PC-9 (cell line): ENCODE data around the gene KRTAP10-10.

ENCODE experiments used
- CTCF ChIP-seq: fragments of 200-600 bp; sonication (generic); conservative IDR thresholded peaks from 2 replicates; pipeline ENCODE4 v1.6.1; 2017; ENCODE audit warnings: mixed run types, antibody characterized with exemption, mild to moderate bottlenecking, moderate library complexity
- EZH2 ChIP-seq: fragments of 200-600 bp; sonication (generic); IDR thresholded peaks from 2 replicates; pipeline ENCODE4 v1.8.0; 2017; ENCODE audit warnings: antibody characterized with exemption, low read depth

- TF ChIP-seq CTCF, result no peak
- TF ChIP-seq EZH2, result no peak
Measured at GRCh38 chr21:44686843-44687561, 49.8 kb downstream of the KRTAP10-10 start.
